Measurements from ENCODE around the gene FCN3.

- no peak for TF ChIP-seq EZH2 (IDR thresholded peaks at IDR 0.05; ENCODE audit: borderline replicate concordance, control insufficient read depth, low read depth, low read length)
- TF ChIP-seq CEBPB (IDR thresholded peaks at IDR 0.05; ENCODE audit: borderline replicate concordance in 1 of 2, low read depth in 2 of 2, low read length in 2 of 2): no peak
- no peak for TF ChIP-seq CHD1 (IDR thresholded peaks at IDR 0.05; ENCODE audit: low read depth, low read length)
- no peak for TF ChIP-seq SMAD1 (IDR thresholded peaks at IDR 0.05; ENCODE audit: low read depth, partially characterized antibody)
- TF ChIP-seq PBX3 (IDR thresholded peaks at IDR 0.05; ENCODE audit: insufficient replicate concordance, low read depth, low read length): no peak
Observed at GRCh38 chr1:27394925-27395324, 20.3 kb upstream of the FCN3 start.

Data from GM12878 (cell line).